ENCODE results near the gene DYSF.

Gene DYSF

DNA sequence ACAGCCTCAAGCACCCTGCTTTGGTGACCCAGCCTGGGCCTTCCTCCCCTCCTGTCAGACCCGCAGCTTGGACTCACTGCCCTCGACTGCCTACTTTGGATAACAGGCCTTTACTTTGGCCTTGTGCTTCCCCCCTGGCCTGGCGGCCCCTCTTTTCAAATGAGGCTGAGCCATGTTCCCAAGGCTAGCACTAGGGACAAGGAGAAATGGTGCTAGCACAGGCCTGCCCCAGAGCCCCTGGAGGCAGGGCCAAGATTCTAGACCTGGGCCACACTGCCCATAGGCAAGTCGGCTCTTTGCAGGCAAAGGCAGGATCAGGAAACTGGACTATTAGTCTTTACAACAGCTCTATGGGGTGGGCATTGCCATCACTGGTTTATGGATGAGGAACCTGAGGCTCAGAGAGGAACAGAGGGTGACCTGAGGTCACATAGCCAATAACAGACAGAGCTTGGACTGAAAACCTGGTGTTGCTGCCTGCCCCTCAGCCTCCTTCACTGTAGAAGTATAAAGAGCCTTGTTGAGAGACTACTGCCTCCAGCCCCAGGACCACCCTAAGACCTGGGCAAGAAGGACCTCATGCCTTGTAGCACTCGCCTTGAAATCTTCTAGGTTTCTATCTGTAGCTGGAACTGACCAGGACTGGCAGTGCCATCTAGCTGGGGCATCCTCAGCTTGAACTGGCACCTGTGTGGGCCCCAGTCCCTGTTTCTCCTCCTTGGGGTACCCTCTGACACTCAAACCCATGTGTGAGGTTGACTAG, 266.3 kb downstream of the DYSF start:
- no peak for DNase-seq (ENCODE audit: low read depth in 2 of 2, low spot score in 1 of 2)

GRCh38 chr2:71720283-71720560, 266.9 kb downstream of the DYSF start:
- no peak for DNase-seq (ENCODE audit: low read depth in 2 of 2, low spot score in 1 of 2)

DNA sequence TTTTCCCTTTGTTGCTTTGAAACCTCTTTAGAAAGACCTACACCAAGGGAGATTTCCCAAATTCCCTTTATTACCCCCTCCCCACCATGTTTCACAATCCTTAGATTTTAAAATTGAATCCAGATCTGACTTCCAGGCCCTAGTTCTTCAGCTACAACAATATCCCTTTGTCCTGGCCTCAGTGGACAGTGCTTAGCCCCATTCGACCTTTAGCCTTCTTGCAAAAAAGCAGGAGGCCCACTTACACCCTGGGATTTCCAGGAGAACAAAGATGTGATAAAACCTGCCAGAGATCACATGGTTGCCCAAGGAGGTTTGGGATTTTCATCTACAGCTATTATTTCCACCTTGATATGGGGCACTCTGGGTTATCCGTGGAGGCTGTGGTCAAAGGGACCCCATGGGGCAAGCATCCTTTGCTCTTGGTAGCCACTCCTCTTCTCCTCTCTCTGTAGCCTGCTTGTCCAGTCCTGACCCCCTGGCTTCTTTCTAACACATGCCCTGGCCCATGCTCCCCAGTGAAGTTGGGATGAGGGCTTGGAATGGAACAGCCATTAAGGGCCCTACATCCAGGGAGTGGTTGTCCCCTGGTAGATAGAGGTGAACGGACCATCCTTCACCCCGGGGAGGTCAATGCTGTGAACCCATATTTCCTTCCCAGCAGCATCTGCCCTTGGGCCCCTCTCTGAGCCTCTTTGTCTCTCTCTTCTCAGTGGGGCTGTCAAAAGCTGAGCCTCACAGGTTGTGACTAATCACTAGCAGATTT, 267.4 kb downstream of the DYSF start:
- DNase-seq (ENCODE audit: low read depth in 2 of 2, low spot score in 1 of 2), result no peak

GRCh38 chr2:71721362-71721665, 268.0 kb downstream of the DYSF start:
- no peak for DNase-seq (ENCODE audit: low read depth in 2 of 2, low spot score in 1 of 2)

DNA sequence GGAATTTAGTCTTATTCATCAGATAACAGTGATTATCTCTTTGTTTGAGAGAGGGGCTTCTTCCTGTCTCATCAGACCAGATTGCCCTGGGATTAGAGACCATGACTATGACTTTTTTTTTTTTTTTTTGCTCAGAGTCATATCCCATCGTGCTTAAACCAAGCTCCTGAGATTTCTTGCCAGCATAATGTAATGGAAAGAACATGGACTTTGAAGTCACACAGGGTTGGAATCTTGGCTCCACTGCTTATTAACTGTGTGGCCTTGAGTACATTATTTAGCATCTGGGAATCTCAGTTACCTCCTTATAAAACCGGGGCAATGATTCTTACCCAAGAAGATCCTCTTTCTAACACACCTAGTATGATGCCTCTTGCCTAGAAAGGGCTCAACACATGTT, 268.3 kb downstream of the DYSF start:
- no peak for DNase-seq (ENCODE audit: low read depth in 2 of 2, low spot score in 1 of 2)

DNA sequence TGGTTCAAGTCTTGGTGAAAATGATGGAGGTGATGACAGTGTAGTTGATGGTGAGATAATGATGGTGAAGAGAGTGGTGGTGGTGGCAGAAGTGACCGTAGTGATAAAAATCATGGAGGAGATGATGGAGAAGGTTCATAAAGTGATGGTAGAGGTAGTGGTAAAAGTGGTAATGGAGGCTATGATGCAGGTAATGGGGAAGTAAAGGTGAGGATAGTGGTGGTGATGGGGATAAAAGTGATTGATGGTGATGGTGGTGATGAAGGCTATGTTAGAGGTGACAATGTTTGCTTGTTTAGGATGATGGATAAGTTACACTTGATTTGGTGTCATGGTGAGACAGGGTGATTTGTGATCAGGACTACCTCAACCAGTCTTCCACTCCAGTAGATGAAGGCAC, 268.9 kb downstream of the DYSF start:
- DNase-seq (ENCODE audit: low read depth in 2 of 2, low spot score in 1 of 2), result no peak

DNA sequence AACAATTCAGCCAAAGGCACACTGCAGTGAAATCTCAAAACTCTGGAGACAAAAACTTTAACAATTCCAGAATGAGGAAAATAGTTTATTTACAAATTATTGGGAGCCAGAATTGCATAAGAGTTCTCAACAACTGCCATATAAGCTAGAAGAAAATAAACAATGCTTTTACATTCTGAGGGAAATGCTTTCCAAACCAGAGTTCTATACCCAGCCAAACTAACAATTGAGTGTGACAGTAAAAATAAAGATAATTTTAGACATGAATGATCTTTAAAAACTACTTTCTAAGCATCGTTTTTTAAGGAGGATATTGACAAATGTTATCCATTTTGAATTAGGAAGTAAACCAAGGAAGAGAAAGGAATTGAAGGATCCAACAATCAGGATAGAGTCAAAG, 271.4 kb downstream of the DYSF start:
- no peak for DNase-seq (ENCODE audit: low read depth in 2 of 2, low spot score in 1 of 2)

- DNase-seq (ENCODE audit: low read depth in 2 of 2, low spot score in 1 of 2), result no peak
Observed at GRCh38 chr2:71725836-71726235, 272.5 kb downstream of the DYSF start.

DNA sequence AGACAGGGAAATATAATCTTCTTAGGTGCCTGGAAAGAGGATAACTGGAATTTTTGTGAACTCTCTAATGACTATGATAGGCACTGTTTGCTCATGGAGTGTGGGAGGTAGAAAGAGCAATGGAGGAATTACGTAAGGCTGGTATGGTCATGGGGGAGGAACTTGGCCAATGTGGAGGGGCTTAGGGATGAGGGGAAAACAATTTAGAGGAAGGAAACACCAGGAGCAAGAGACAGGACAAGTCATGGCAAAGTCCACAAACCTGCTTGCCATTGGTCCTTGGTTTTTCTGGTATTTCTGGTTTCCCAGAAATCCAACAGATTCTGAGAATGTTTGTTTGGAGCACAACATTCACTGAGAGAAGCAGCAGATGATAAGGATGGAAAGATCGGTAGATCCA, 274.2 kb downstream of the DYSF start:
- no peak for DNase-seq (ENCODE audit: low read depth in 2 of 2, low spot score in 1 of 2)

DNA sequence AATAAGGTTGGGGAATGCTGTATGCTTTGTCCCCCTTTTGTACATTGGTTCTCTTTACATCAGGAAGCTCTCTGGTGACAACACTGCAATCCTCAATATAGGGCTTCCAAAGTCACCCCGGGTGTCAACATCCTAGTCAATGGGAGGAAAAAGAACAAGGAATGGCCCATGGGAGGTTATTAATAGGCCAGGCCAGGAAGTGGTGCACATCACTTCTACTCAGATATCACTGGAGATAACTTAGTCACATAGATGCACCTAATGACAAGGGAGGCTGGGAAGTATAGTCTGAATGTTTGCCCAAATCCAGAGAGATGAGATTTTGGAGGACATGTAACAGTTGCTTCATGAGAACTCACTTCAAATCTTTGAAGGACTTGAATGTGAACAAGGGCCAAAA, 274.7 kb downstream of the DYSF start:
- no peak for DNase-seq (ENCODE audit: low read depth in 2 of 2, low spot score in 1 of 2)

DNA sequence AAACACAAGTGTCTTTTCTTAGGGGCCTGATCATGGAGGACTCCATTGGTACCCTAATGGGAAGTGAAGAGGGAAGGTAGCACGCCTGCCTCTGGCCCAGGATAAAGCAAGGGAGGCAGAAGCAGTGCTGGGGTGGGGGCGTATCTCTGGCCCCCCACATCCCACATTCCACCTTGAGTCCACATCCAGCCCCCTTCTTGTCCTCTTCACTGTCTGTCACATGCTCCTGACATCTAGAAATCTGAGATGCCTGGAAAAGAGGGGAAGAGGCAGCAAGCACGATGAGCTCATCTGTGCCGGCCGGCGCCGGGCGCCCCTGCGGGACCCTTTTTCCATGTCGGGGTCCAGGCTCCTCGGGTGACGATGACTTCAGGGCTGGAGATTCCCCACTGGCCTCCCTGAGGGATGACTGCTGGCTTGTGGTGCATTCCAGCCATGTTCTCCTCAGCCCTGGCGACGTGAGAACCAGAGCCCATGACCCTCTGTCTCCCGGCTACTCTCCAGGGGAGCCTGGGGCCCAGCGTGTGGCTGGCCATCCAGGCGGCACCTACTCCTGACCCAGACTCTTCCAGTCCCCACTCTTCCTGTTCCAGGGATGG, 277.5 kb downstream of the DYSF start:
- no peak for DNase-seq (ENCODE audit: low read depth in 2 of 2, low spot score in 1 of 2)

DNA sequence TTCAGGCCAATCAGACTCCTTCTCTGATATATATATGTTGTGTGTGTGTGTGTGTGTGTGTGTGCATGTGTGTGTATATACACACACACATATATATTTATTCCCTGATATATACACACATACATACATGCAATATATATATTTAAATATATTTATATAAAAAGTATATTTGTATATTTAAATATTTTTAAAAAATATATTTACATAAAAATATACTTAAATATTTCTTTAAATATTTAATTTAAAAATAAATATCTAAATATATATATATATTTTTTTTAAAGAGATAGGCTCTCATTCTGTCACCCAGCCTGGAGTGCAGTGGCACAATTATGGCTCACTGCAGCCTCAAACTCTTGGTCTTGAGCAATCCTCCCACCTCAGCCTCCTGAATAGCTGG, 281.3 kb downstream of the DYSF start:
- DNase-seq (ENCODE audit: low read depth in 2 of 2, low spot score in 1 of 2), result no peak

- DNase-seq (ENCODE audit: low read depth in 2 of 2, low spot score in 1 of 2), result no peak
Observed at GRCh38 chr2:71735676-71736075, 282.3 kb downstream of the DYSF start.
